ENCODE data around the gene ZCCHC7.
"Not testable (repeated sequence)": the region's sequence is repeated elsewhere in the genome, so short reads cannot be mapped to it uniquely, and the experiment has no call there.

Gene ZCCHC7

DNA sequence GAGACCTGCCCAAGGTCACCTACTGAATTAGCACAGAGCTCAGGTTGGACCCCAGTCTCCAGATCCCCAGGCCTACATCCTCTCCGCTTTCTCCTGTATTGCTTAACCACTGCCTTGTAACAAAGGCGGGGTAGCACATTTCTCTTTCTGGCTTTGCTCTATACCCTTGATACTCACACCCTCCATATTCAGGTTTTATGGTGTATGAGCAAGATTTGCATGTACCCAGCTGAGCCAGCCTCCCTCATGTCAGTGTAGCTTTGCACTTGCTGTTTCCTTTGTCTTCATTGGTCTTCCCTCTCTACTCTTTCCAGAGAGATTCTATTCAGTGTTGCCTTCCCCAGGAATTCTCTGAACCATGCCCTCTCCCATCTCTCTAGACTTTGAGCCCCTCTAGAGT is 19.6 kb upstream of the ZCCHC7 start:
- TF ChIP-seq, protein P1, sequence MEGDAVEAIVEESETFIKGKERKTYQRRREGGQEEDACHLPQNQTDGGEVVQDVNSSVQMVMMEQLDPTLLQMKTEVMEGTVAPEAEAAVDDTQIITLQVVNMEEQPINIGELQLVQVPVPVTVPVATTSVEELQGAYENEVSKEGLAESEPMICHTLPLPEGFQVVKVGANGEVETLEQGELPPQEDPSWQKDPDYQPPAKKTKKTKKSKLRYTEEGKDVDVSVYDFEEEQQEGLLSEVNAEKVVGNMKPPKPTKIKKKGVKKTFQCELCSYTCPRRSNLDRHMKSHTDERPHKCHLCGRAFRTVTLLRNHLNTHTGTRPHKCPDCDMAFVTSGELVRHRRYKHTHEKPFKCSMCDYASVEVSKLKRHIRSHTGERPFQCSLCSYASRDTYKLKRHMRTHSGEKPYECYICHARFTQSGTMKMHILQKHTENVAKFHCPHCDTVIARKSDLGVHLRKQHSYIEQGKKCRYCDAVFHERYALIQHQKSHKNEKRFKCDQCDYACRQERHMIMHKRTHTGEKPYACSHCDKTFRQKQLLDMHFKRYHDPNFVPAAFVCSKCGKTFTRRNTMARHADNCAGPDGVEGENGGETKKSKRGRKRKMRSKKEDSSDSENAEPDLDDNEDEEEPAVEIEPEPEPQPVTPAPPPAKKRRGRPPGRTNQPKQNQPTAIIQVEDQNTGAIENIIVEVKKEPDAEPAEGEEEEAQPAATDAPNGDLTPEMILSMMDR (IDR thresholded peaks at IDR 0.05; ENCODE audit: insufficient read depth, low read length, poor library complexity, severe bottlenecking) = no peak
- Histone ChIP-seq H3K36me3 (ENCODE audit: control insufficient read depth, insufficient read depth, low read length) (no peaks in the 10 kb centered on the region), H3K4me3 (replicated peaks; ENCODE audit: low read depth, low read length) (no peak overlapping the region), H3K27me3 (replicated peaks; ENCODE audit: control insufficient read depth, insufficient read depth, low read length) (no peaks in the 10 kb centered on the region)
- DNase-seq (ENCODE audit: extremely low read depth, insufficient read length) = no peak

- H3K4me3 ChIP-seq (replicated peaks; ENCODE audit: low read depth, low read length) = no peak overlapping the region
- TF ChIP-seq, protein P1 (IDR thresholded peaks at IDR 0.05; ENCODE audit: insufficient read depth, low read length, poor library complexity, severe bottlenecking) = no peak
- DNase-seq (ENCODE audit: extremely low read depth, insufficient read length) = no peak
Measured at GRCh38 chr9:37102486-37102885, 17.9 kb upstream of the ZCCHC7 start.

DNA sequence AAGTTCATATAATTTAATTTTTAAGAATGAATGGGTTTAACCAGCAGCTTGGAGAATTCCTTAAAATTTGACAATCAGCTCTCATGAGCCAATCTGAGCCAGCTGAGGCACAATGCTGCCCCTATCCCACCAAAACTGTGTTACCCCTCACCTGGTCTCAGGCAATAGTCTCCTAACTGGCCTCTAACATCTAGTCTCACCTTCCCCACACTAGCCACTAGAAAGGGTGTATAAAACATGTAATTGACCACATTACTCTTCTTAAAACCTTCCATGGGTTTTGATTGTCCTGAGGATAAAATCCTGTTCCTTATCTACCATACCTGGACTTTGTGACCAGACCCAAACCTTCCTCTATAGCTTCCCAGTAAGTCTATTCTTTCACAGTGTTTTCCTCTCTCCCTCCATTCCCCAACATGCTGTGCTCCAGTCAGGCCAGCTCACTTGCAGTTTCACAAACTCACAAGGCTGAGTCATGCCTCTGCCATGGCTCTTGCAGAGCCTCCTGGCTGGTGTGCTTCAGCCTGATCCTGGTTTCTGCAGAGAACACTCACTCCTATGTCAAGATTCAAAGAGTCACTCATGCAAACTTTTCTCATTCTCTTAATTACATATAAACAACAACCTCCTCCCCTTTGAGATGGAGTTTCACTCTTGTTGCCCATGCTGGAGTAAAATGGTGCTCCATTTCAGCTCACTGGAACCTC is 16.0 kb upstream of the ZCCHC7 start:
- Histone ChIP-seq H3K4me3 (replicated peaks; ENCODE audit: low read depth, low read length) (no peak overlapping the region), H3K27me3 (replicated peaks; ENCODE audit: control insufficient read depth, insufficient read depth, low read length) (no peaks in the 10 kb centered on the region), H3K36me3 (ENCODE audit: control insufficient read depth, insufficient read depth, low read length) (no peaks in the 10 kb centered on the region)
- DNase-seq (ENCODE audit: extremely low read depth, insufficient read length) = no peak
- TF ChIP-seq, protein P1 (IDR thresholded peaks at IDR 0.05; ENCODE audit: insufficient read depth, low read length, poor library complexity, severe bottlenecking) = no peak

More at GRCh38 chr9:37102486-37102885, 17.9 kb upstream of the ZCCHC7 start:
- no peaks in the 10 kb centered on the region for H3K27me3 ChIP-seq (replicated peaks; ENCODE audit: control insufficient read depth, insufficient read depth, low read length)
- H3K36me3 ChIP-seq (ENCODE audit: control insufficient read depth, insufficient read depth, low read length) = no peaks in the 10 kb centered on the region

- TF ChIP-seq, protein P1 (IDR thresholded peaks at IDR 0.05; ENCODE audit: insufficient read depth, low read length, poor library complexity, severe bottlenecking) = no peak
- H3K4me3 ChIP-seq (replicated peaks; ENCODE audit: low read depth, low read length) = no peak overlapping the region
- DNase-seq (ENCODE audit: extremely low read depth, insufficient read length) = no peak
- H3K27me3 ChIP-seq (replicated peaks; ENCODE audit: control insufficient read depth, insufficient read depth, low read length) = no peaks in the 10 kb centered on the region
- H3K36me3 ChIP-seq (ENCODE audit: control insufficient read depth, insufficient read depth, low read length) = no peaks in the 10 kb centered on the region
Measured at GRCh38 chr9:37105234-37105633, 15.1 kb upstream of the ZCCHC7 start.

DNA sequence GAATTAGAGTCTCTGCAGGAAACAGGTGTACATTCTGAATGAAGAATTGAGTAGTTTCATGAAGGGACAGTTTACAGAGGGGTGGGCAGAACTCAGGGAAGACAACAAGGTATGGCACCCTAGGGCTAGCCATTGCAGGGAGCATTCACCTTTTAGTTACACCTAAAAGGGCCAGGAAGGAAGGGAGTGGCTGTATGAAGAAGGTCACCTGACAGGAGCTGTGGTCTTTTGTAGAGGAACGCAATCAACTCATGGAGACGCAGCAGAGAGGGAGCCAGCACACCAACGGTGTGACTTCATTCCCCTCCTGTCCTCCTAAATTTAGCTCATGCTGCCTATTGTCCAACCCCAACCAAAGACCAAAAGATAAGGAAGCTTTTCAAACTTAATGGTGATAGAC is 12.7 kb upstream of the ZCCHC7 start:
- no peak for DNase-seq (ENCODE audit: extremely low read depth, insufficient read length)
- Histone ChIP-seq H3K36me3 (ENCODE audit: control insufficient read depth, insufficient read depth, low read length) (no peaks in the 10 kb centered on the region), H3K27me3 (replicated peaks; ENCODE audit: control insufficient read depth, insufficient read depth, low read length) (no peaks in the 10 kb centered on the region), H3K4me3 (replicated peaks; ENCODE audit: low read depth, low read length) (no peak overlapping the region)
- TF ChIP-seq, protein P1 (IDR thresholded peaks at IDR 0.05; ENCODE audit: insufficient read depth, low read length, poor library complexity, severe bottlenecking) = no peak

DNA sequence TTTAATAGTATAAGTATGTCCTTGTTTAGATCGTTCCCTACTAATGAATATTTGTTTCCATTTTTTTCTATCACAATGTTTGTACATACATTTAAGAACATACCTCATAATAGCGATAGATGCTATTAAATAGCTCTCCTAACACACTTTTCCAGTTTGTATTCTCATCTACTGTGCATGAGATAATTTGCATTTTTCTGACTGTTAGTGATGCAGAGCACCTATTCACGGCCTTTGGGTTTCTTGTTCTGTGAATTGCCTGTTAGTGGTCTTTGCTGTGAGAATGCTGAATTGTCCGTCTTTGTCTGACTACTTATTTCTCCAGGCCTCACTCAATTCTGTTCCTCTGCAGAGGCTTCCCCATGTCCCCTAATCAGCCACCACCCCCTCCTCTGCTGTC is 5.9 kb upstream of the ZCCHC7 start:
- not testable (repeated sequence) for H3K36me3 ChIP-seq (ENCODE audit: control insufficient read depth, insufficient read depth, low read length); H3K27me3 ChIP-seq (replicated peaks; ENCODE audit: control insufficient read depth, insufficient read depth, low read length); H3K4me3 ChIP-seq (replicated peaks; ENCODE audit: low read depth, low read length); DNase-seq (ENCODE audit: extremely low read depth, insufficient read length)
